Hepatocyte (in vitro differentiated cells): ENCODE data around the gene CD7.

Experiments
- EZH2phosphoT487 ChIP-seq: fragments of 200-600 bp; sonication (generic); IDR thresholded peaks from one replicate; pipeline ENCODE4 v1.6.1; 2018; ENCODE audit warnings: antibody characterized with exemption, mild to moderate bottlenecking, low read depth, moderate library complexity; ENCODE audit not compliant: unreplicated experiment, severe bottlenecking
- TF ChIP-seq, protein P1 (sequence below): fragments of 200-600 bp; sonication (generic); IDR thresholded peaks from 2 replicates; pipeline ENCODE4 v1.5.1; 2016; ENCODE audit warnings: antibody characterized with exemption, mild to moderate bottlenecking; ENCODE audit not compliant: poor library complexity

DNA sequence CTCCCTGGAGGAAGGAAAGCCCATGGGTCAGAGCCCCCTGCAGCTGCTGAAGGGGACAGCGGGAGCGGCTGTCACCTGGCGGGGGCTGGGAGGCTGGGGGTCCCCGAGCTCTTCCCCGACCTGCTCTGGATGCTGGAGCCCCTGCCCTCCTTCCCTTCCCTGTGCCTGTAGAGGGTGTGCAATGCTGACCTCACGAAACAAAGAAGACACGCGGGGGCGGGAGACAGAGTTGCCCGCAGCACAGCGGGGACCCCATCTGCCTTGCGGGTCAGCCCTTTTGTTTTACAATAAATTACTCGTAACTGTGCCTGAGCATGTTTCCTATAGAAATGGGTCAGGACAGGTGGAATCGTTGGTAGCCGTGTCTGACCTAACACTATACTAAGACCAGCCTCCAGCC lies 9.9 kb upstream of the CD7 start:
- TF ChIP-seq, protein P1, sequence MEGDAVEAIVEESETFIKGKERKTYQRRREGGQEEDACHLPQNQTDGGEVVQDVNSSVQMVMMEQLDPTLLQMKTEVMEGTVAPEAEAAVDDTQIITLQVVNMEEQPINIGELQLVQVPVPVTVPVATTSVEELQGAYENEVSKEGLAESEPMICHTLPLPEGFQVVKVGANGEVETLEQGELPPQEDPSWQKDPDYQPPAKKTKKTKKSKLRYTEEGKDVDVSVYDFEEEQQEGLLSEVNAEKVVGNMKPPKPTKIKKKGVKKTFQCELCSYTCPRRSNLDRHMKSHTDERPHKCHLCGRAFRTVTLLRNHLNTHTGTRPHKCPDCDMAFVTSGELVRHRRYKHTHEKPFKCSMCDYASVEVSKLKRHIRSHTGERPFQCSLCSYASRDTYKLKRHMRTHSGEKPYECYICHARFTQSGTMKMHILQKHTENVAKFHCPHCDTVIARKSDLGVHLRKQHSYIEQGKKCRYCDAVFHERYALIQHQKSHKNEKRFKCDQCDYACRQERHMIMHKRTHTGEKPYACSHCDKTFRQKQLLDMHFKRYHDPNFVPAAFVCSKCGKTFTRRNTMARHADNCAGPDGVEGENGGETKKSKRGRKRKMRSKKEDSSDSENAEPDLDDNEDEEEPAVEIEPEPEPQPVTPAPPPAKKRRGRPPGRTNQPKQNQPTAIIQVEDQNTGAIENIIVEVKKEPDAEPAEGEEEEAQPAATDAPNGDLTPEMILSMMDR, result no peak
- no peak for TF ChIP-seq EZH2phosphoT487
